HG03520 (cell line): Measurements from ENCODE around the gene DCLRE1C.
"Not testable (repeated sequence)": the region's sequence is repeated elsewhere in the genome, so short reads cannot be mapped to it uniquely, and the experiment has no call there.

Experiments used
- ATAC-seq: cut with Tn5 transposase; IDR thresholded peaks from one replicate; pipeline ENCODE4 v1.9.1; 2021; ENCODE audit warnings: mild to moderate bottlenecking, moderate library complexity; ENCODE audit not compliant: unreplicated experiment

Gene DCLRE1C

GRCh38 chr10:14891151-14891550, 62.7 kb downstream of the DCLRE1C start:
- no peak for ATAC-seq

GRCh38 chr10:14889318-14889717, 64.6 kb downstream of the DCLRE1C start:
- ATAC-seq = no peak

GRCh38 chr10:14884082-14884481, 69.8 kb downstream of the DCLRE1C start:
- no peak for ATAC-seq

GRCh38 chr10:14880229-14880628, 73.7 kb downstream of the DCLRE1C start:
- ATAC-seq = no peak

DNA sequence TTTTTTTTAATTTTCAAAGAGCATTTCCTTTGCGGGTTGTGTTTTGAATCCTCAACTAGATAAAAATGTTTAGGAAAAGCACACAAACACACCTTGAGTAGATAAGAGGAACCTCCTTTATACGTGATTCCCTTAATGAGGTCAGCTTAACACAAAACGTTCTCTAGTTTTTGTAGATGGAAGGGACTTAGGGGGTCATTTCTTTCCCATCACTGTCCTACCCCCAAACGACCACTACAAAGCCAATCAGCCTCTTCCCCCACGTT, 74.0 kb downstream of the DCLRE1C start:
- ATAC-seq = no peak

- no peak for ATAC-seq
Observed at GRCh38 chr10:14879124-14879927, 74.6 kb downstream of the DCLRE1C start.

DNA sequence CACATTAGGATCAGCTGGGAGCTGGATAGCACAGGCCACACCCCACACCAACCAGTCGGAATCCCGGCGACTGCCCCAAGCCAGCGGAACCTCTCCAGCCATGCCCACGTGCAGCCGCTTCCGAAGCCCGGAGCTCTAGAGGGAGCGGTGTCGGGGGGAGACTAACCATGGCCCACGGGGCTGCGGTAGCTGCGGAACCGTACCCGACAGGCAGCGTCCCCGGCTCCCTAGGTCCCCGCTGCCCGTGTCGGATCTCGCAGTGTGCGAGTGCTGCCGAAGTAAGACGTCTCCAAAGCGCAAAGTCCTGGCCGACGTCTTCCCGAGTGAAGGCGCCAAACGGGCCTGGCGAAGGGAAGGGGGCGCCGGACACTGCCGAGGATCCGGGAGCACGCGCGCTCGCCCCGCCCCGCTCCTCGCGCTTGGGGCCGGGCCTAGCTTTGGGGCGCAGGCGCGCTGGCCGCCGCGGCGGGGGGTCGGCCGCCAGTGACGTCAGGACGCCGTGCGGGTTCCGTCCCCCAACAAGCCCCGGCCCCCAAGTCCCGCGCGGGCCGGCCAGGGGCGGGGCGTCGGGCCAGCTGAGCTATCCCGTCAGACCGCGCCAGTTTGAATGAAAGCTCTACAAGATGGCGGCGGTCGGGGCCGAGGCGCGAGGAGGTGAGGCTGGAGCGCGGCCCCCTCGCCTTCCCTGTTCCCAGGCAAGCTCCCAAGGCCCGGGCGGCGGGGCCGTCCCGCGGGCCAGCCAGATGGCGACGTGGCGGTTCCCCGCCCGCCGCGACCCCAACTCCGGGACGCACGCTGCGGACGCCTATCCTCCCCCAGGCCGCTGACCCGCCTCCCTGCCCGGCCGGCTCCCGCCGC, 75.4 kb downstream of the DCLRE1C start, which contains the start of gene SUV39H2:
TSS of gene SUV39H2 (plus strand) at position 601 of the 858 bp plus-strand sequence. CDS start at position 624, 23 bp downstream.
- ATAC-seq = peak; percentile 92

DNA sequence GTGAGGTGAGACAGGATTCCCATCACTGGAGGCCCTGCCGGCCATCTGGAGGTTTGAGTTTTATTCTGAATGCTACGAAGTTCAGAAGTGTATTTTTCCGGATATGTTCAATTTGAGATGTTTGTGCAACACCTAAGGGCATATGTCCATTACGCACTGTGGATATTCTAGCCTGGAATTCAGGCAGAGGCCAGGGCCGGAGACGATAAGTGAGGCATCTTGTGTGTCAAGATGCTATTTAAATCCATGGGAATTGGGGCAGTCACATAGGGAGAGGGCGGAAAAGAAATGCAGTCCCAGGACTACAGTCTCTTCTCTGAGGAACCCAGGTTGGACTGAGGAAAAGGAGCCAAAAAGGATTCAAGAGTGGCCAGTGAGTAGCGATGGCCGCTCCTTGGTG, 77.1 kb downstream of the DCLRE1C start:
- no peak for ATAC-seq

DNA sequence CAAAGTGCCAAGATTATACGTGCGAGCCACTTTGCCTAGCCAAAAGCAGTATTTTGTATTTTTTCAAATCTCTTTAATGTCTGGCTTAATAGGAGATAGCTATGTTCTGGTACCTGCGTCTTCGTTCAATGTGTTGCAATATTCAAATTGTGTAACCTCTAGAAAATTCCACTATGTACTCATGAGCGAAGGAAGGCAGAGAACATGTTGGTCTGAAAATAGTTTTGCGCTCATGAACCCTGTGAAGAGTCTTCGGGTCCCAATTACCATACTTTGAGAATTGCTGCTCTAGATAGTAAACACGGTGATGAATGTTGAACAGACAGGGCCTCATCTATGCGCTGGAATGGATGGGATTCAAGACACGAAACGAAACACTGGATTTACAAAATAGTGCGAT, 78.0 kb downstream of the DCLRE1C start:
- ATAC-seq = no peak

- peak; percentile 51 for ATAC-seq
Observed at GRCh38 chr10:14873090-14873760, 80.7 kb downstream of the DCLRE1C start.

GRCh38 chr10:14864871-14865270, 89.0 kb downstream of the DCLRE1C start:
- ATAC-seq = not testable (repeated sequence)

- not testable (repeated sequence) for ATAC-seq
Observed at GRCh38 chr10:14864466-14864865, 89.4 kb downstream of the DCLRE1C start.

DNA sequence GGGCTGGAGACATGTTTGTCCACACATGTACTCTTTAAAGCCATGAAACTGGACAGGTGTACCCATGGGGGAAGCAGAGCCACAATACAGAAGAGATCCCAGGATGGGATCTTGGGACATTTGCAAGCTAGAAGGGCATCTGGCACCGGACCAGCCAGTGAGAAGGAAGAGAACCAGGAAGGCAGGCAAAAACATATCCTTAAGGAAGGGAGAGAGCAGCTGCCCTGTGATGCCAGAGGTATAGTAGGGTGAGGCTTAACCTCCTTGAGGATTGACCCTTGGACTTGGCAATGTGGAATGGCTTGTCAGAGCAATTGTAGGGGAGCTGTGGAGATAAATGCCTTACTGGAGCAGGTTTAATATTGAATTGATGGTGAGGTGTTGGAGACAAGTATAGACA, 93.1 kb downstream of the DCLRE1C start:
- no peak for ATAC-seq

- ATAC-seq = no peak
Observed at GRCh38 chr10:14859775-14860174, 94.1 kb downstream of the DCLRE1C start.

- ATAC-seq = no peak
Observed at GRCh38 chr10:14859043-14859442, 94.9 kb downstream of the DCLRE1C start.

- ATAC-seq = no peak
Observed at GRCh38 chr10:14858338-14858960, 95.4 kb downstream of the DCLRE1C start.

DNA sequence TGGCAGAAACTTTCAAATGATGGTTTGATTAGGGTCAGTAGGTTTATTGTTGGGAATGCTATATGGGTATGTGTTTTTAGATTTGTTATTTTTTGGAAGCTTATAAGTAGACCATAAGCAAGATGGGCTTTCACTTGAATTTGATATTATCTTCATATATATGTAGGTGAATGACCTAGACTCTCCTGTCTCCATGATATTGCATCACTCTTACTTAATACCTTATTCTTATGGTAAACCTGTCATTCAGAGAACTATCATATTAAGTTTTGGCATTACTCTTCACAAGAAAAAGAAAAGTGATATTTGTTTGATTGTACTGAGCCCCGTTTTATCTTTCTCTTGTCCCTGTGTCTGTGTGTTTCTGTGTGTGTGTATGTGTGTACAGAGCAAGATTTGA, 98.4 kb downstream of the DCLRE1C start:
- no peak for ATAC-seq

DNA sequence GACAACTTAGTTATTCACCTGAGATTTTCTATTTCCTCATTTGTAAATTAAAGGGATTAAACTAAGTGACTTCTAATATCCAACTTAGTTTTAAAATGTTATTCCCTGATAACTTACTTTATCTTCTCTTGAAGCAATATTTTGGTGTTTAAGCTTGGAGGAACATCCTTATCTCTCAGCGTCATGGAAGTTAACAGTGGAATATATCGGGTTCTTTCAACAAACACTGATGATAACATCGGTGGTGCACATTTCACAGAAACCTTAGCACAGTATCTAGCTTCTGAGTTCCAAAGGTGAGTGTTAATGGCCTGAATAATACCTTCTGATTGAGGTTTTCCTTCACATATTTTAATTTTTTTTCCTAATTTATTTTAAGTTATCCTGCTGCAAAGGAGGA, 101.7 kb downstream of the DCLRE1C start:
- no peak for ATAC-seq
